GM21717 (cell line): ENCODE measurements around the gene MMAB.

Experiments
- ATAC-seq: cut with Tn5 transposase; IDR thresholded peaks from one replicate; pipeline ENCODE4 v1.9.1; 2021; ENCODE audit warnings: mild to moderate bottlenecking, moderate library complexity; ENCODE audit not compliant: unreplicated experiment

Gene MMAB

DNA sequence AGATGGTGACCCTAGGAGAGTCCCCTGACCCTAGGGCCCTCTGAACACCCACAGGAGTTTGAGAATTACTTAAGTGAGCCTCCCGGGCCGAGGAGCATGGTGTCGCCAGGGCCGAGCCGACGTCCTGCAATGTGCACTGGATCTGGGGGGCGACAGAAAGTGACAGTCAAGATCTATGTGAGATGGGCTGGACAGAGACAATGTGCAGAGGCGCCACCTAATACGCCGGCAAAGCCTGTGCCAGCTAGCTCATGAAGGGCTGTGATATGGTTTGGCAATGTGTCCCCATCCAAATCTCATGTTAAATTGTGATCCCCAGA is 11.6 kb downstream of the MMAB start:
- ATAC-seq = no peak

DNA sequence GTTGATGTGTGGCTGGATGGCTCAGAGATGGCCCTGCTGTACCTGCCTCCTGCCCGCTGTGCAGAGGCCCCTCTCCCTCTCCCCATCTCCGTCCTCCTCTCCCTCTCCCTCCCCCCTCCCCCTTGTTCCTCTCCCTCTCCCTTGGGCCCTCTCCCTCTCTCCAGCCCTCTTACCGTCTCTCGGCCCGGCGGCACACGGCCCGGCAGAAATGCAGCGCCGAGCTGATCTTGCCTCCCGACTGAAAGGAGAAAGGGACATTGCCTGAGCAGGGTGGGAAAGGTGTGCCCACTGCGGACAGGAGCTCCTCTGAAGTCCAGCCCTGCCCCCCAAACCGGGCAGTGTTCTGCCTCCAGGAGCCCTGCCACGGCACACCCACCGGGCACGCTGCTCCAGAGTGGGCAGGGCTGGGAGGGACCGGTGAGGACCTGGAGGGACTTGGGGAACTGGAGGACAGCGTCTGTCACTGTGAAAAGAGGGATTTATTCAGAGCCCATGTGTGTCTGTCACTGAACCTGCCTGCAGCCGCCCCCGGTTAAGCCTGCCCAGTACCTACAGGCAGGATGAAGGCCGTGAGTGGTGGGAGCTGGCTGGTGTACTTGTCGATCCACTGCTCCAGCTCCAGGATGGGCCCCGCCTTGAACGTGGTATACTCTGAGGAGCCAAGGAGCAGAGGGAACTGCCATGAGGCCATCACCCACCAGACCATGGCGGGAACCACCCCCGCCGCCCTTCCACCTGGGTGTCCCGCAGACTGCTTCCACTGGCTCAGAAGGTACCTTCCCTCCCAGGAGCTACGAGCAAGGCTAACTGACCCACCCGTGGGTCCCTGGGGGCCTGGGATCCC is 12.2 kb downstream of the MMAB start:
- ATAC-seq = no peak

DNA sequence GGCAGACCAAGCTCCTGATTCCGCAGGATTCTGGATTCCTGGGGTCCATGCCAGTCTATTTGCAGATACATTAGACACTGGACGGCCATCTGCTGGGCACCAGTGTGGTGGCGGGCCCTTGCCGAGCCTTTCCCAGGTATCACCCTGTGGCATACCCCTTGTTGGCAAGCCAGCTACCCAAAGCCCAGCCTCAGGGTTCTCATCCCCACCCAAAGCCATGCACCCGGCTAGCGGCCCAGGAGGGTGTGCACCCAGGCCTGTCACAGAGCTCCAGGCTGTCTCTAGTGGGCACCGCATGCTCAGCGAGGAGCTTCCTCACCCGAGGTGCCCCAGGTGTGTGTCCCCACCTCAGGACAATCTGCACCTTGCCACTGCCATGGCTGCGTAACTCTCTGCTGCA is 13.7 kb downstream of the MMAB start:
- ATAC-seq = no peak

DNA sequence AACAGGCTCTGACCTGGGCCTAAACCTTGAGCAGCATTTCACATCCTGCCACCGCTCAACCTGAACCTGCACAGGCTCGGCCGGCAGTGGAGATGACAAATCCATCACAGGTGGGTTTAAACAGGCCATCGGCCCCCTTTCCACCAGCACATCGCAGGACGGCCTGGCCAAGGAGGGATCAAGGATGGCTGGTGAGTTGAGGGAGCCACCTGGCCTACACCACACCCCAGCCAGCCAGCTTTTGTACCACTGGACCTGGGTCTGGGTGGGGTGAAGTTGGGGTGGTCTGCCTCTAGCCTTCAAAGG is 14.2 kb downstream of the MMAB start:
- no peak for ATAC-seq

GRCh38 chr12:109558374-109559199 is 14.7 kb downstream of the MMAB start:
- ATAC-seq = no peak

- no peak for ATAC-seq
These were observed 15.5 kb downstream of the MMAB start for GRCh38 chr12:109557805-109558204.

DNA sequence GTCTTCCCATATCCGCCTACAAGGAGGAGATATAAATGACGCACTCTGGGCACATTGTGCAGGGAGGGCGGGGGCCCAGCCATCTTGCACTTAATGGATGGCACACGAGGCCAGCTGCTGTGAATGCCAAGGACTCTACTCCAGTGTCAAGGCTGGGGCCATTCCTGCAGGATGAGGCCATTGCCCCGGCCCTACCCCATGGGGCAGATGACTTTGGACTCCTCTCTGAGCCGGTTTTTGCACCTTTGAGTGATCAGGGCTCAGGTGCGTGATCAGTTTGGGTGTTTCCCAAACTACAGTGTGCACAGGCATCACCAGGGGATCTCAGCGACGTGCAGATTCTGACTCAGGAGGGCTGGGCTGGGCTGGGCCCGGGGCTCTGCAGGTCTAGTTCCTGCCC is 16.1 kb downstream of the MMAB start:
- ATAC-seq = no peak

- no peak for ATAC-seq
These were observed 17.6 kb downstream of the MMAB start for GRCh38 chr12:109555431-109556315.

GRCh38 chr12:109554761-109555160 is 18.5 kb downstream of the MMAB start:
- no peak for ATAC-seq

DNA sequence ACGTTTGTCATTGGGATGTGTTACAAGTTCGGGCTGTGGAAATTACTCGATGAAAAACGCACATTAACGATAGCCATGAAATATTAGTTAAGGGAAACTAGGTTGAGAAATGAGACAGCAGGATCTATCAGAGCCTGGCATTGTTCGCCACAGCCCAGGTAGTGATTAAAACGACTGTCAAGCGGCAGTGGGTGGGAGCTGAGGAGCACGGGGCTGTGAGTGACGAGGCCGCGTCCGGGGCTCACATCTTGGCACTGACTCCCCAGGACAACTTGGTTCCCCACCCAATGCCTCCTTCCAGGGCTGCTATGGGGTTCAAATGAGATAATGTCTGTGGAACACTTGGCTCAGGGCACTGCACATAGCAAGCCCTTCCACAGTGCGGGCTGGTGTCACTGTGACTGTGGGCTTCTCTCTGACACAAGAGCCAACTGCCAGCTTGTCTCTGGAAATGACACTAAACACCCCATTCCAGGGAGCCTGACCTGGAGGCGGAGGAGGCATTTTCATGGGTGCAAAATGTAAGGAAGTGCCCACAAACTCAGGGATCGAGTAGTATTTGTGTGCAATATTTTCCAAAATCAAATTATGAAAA is 19.3 kb downstream of the MMAB start:
- ATAC-seq = no peak

DNA sequence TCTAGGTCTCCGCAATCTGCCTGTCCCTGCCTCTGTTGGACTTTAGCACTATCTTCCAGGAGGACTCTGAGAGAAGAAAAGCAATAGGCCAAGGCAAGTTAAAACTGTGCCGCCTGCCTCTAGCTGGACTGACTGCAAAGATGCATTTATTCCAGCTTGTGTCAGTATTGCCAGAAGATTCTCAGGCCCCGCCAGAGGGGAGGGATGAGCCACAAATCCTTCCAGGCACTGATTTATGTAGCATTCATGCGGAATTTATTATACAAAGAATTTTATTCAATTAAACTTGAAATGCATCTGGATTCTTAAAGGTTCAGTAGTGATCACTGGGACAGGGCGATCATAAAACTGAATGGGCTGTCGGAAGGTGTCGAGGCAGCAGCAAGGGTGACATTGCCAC is 19.8 kb downstream of the MMAB start:
- no peak for ATAC-seq

DNA sequence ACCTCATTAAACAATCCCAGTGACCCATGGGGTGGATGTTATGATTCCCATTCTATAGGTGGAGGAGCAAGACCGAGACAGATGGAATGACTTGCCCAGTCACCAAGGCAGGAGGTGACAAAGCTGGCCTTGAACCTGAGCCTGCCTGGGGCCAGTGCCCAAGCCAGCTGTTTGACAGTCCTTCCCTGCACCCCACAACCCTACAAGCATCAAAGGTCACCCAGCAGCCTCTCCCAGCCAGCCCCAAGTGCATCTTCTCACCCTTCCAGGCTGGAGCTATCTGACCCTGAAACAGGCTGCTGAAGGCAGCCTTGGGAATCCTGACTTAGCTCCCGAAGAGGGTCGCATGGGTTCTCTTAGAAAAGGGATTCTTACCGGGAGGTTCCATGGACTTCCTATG is 20.3 kb downstream of the MMAB start:
- ATAC-seq = no peak

DNA sequence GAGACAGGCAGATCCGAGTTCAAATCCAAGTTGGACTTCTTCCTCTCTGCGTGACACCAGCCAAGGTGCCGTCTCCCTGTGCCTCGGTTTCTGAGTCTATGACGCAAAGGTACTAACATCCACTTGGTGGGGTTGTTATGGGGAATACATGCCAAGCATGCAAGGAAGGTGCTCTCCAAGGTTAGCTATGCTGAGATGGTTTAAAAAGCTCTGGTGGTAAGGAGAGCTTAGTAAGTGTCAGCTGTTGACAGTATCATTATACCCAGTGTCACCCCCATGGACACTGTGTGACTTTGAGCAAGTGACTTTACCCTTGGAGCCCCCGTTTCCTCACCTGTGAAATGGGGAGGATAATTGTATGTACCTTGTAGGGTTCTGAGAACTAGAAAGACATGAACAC is 22.2 kb downstream of the MMAB start:
- no peak for ATAC-seq

- no peak for ATAC-seq
These were observed 23.0 kb downstream of the MMAB start for GRCh38 chr12:109550281-109550680.

- no peak for ATAC-seq
These were observed 23.6 kb downstream of the MMAB start for GRCh38 chr12:109549613-109550270.

DNA sequence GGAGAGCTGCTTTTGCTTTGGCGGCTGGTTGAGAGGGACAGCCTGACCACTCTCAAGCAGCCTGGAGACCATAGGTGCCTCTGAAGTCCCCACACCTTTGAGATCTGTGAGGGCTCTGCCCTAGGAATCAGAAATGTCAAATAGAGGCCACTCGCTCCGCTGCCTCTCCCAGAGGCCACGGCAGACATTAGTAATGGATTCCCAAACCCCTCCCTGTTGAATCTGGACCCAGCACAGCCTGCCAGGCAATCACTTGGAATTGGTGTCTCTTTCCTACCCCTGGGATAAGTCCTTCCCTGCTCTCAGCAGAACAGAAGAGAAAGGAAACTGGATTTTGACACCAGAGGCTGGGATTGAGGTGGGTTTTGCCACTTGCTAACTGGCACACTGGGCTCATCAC is 25.0 kb downstream of the MMAB start:
- no peak for ATAC-seq

GRCh38 chr12:109547286-109547685 is 26.0 kb downstream of the MMAB start:
- no peak for ATAC-seq

GRCh38 chr12:109545826-109546225 is 27.5 kb downstream of the MMAB start:
- ATAC-seq = no peak

DNA sequence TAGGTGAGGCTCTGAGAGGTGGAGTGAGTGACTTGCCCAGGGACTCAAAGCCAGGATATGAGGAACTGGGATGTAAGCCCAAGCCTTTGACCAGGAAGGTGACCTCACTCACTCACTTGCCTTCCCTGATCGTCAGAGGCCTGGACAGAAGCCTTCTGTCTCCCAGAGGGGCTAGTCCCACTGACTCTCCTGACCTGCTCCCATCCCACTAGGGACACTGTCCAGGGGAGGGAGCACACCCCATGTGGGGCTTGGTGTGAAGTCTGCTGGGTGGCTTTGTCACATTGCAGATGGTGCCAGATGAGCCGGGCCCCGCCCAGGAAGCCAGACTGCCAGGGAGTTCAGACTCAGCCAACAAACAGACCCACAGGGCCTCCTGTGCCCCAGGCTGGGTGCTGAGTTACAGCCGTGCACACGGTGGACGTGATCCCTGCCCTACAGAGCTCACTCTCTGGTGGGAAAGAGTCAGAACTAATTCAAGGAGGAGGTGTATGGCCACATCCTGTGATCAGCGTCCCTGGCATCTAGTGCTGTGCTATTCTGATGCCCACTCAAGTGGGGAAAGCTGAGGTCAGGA is 28.3 kb downstream of the MMAB start:
- no peak for ATAC-seq

GRCh38 chr12:109542876-109543275 is 30.4 kb downstream of the MMAB start:
- no peak for ATAC-seq
